ENCODE data around the gene SH3TC1.

DNA sequence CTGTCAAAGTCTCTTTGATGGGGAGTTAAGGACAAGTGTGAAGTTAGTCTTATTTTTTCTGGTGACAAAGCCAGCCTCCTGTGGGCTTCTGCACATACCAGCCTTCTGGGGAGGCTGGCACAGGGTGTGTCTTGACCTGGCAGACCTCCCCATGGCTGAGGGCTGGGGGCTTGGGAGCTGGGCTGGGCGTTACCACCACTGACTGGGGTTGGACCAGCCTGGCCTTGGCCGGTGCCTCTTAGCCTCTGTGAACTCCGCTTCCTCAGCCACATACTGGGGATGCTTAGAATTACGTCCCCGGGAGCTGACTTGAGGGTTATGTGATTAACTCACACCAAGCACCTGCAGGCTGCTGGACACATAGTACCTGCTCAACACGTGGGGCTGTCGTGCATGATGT, 14.0 kb downstream of the SH3TC1 start:
- TF ChIP-seq, protein P1, sequence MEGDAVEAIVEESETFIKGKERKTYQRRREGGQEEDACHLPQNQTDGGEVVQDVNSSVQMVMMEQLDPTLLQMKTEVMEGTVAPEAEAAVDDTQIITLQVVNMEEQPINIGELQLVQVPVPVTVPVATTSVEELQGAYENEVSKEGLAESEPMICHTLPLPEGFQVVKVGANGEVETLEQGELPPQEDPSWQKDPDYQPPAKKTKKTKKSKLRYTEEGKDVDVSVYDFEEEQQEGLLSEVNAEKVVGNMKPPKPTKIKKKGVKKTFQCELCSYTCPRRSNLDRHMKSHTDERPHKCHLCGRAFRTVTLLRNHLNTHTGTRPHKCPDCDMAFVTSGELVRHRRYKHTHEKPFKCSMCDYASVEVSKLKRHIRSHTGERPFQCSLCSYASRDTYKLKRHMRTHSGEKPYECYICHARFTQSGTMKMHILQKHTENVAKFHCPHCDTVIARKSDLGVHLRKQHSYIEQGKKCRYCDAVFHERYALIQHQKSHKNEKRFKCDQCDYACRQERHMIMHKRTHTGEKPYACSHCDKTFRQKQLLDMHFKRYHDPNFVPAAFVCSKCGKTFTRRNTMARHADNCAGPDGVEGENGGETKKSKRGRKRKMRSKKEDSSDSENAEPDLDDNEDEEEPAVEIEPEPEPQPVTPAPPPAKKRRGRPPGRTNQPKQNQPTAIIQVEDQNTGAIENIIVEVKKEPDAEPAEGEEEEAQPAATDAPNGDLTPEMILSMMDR (IDR thresholded peaks at IDR 0.05; ENCODE audit: low read length), result no peak
- TF ChIP-seq EZH2 (IDR thresholded peaks at IDR 0.05; ENCODE audit: borderline replicate concordance, low read length), result no peak
